Nephron progenitor cell (in vitro differentiated cells): ENCODE results near the gene RNF222.
A peak's percentile ranks its signal among the peaks of the same experiment; 100 is the strongest.
"Not testable (repeated sequence)": the region's sequence is repeated elsewhere in the genome, so short reads cannot be mapped to it uniquely, and the experiment has no call there.

Experiments used
- DNase-seq: peaks from one replicate; pipeline ENCODE4 v3.0.0; 2021
- H3K27ac Mint-ChIP-seq: 2 replicates; pipeline ENCODE4 v1.8.0; 2021; ENCODE audit warnings: mild to moderate bottlenecking, moderate library complexity, mixed read lengths
- H3K27me3 Mint-ChIP-seq: 2 replicates; pipeline ENCODE4 v1.8.0; 2021; ENCODE audit warnings: mild to moderate bottlenecking, low read depth, mixed read lengths; ENCODE audit not compliant: poor library complexity
- H3K36me3 Mint-ChIP-seq: 2 replicates; pipeline ENCODE4 v1.8.0; 2021; ENCODE audit warnings: low read depth, mixed read lengths
- H3K4me1 Mint-ChIP-seq: 2 replicates; pipeline ENCODE4 v1.8.0; 2021; ENCODE audit warnings: mixed read lengths
- H3K4me3 Mint-ChIP-seq: 2 replicates; pipeline ENCODE4 v1.8.0; 2021; ENCODE audit warnings: mild to moderate bottlenecking, moderate library complexity, mixed read lengths
- H3K9me3 Mint-ChIP-seq: 2 replicates; pipeline ENCODE4 v1.8.0; 2021; ENCODE audit warnings: mild to moderate bottlenecking, moderate library complexity, mixed read lengths
- CTCF ChIP-seq: fragments of 200-600 bp; sonication (generic); IDR thresholded peaks from 2 replicates; pipeline ENCODE4 v1.5.0; 2021; ENCODE audit warnings: antibody characterized with exemption

RNF222 gene

DNA sequence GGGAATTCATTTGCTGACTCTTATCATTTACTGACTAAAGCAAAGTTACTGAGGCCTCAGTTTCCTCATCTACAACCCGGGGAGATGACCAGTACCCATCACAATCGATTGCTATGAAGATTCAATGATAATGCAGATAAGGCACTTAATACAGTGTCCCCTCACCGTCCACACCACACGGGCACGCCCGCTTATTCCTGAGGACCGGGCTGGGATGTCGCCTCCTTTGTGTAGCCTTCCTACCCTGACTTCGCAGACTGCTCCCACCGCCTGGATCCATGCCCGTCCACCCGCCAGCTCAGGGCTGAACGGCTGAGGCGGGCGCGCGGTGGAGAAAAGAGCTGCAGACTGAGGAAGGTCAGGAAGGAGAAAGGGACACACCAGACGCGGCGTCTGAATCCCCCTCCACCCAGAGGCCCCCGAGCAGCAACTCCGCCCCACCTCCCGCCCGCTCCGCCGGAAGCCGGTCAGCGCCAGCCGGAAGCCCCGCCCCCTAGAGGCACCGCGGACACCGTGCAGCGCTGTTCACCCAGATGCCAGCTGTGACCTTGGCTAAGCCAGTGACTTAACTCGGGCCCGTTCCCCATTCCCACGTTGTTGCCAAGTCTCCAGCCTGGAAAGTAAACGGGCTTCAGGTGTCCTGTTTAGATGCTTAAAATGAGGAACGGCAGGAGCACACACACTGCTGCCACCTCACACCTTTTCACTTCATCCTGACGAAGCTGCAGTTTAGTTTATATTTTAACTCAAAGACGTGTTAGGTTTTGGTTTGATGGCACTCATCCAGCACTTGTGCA lies 21.2 kb downstream of the RNF222 start, which contains the start of gene KRABD2:
TSS of gene KRABD2 (minus strand) at position 434 of the 797 bp plus-strand sequence.
- Mint-ChIP-seq H3K4me3 (peak within 1 kb of the TSS; percentile 87), H3K27me3 (no peaks in the 10 kb centered on the region), H3K36me3 (peaks cover 70% of the 10 kb centered on the region), H3K9me3 (no peaks in the 10 kb centered on the region), H3K4me1 (peaks cover 64% of the 10 kb centered on the region), H3K27ac (peak within 1 kb of the TSS; percentile 86)
- TF ChIP-seq CTCF, result peak; percentile 50
- DNase-seq, result peak; percentile 96

GRCh38 chr17:8375738-8376259 lies 21.8 kb downstream of the RNF222 start:
- peak overlapping the region; percentile 87 for H3K4me3 Mint-ChIP-seq
- no peak for DNase-seq
- no peak for TF ChIP-seq CTCF
- peaks cover 64% of the 10 kb centered on the region for H3K36me3 Mint-ChIP-seq
- no peaks in the 10 kb centered on the region for H3K27me3 Mint-ChIP-seq
- H3K4me1 Mint-ChIP-seq, result peaks cover 62% of the 10 kb centered on the region
- no peaks in the 10 kb centered on the region for H3K9me3 Mint-ChIP-seq
- H3K27ac Mint-ChIP-seq, result peak overlapping the region; percentile 77

- H3K9me3 Mint-ChIP-seq, H3K27me3 Mint-ChIP-seq, H3K27ac Mint-ChIP-seq, H3K4me3 Mint-ChIP-seq, DNase-seq: not testable (repeated sequence)
- Mint-ChIP-seq H3K36me3 (peaks cover 62% of the 10 kb centered on the region), H3K4me1 (peaks cover 45% of the 10 kb centered on the region)
Observed at GRCh38 chr17:8373856-8374255, 23.8 kb downstream of the RNF222 start.

DNA sequence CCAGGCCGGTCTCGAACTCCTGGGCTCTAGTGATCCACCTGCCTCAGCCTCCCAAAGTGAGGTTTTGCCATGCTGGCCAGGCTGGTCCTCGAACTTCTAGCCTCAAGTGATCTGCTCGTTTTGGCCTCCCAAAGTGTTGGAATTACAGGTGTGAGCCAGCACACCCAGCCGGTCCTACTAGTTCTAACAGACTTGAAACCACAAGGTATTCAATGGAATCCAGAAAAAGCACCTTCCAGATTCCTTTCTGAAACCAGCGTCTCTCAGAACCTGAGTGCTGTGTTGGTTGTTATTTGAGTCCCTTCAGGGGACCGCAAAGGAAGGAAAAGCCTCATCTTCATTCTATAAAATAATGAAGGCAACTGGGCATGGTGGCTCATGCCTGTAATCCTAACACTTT lies 25.2 kb downstream of the RNF222 start:
- Mint-ChIP-seq H3K4me3 (no peak overlapping the region), H3K36me3 (peaks cover 62% of the 10 kb centered on the region), H3K27me3 (no peaks in the 10 kb centered on the region), H3K27ac (no peak overlapping the region), H3K9me3 (no peaks in the 10 kb centered on the region), H3K4me1 (peaks cover 37% of the 10 kb centered on the region)
- no peak for DNase-seq
- TF ChIP-seq CTCF, result no peak

GRCh38 chr17:8371786-8372185 lies 25.8 kb downstream of the RNF222 start:
- Mint-ChIP-seq H3K27me3 (no peaks in the 10 kb centered on the region), H3K27ac (peak overlapping the region; percentile 26), H3K36me3 (peaks cover 59% of the 10 kb centered on the region), H3K9me3 (no peaks in the 10 kb centered on the region), H3K4me3 (peak overlapping the region; percentile 17), H3K4me1 (peaks cover 33% of the 10 kb centered on the region)
- no peak for DNase-seq
- TF ChIP-seq CTCF, result no peak

- DNase-seq, result no peak
- Mint-ChIP-seq H3K36me3 (peaks cover 48% of the 10 kb centered on the region), H3K27ac (peak overlapping the region; percentile 62), H3K4me1 (peaks cover 21% of the 10 kb centered on the region), H3K9me3 (no peaks in the 10 kb centered on the region), H3K27me3 (no peaks in the 10 kb centered on the region), H3K4me3 (no peak overlapping the region)
- no peak for TF ChIP-seq CTCF
Observed at GRCh38 chr17:8369944-8370343, 27.7 kb downstream of the RNF222 start.
